Stimulated activated CD4-positive, alpha-beta T cell treated with anti-CD3 and anti-CD28 coated beads, Interleukin-4, amount 100 ng/mL, for 24 hours (primary cell): Measurements from ENCODE around the gene ABCC11.
A peak's percentile ranks its signal among the peaks of the same experiment; 100 is the strongest.

Experiments
- DNase-seq: peaks from one replicate; pipeline ENCODE4 v3.0.0-alpha.2; 2020

ABCC11 gene

DNA sequence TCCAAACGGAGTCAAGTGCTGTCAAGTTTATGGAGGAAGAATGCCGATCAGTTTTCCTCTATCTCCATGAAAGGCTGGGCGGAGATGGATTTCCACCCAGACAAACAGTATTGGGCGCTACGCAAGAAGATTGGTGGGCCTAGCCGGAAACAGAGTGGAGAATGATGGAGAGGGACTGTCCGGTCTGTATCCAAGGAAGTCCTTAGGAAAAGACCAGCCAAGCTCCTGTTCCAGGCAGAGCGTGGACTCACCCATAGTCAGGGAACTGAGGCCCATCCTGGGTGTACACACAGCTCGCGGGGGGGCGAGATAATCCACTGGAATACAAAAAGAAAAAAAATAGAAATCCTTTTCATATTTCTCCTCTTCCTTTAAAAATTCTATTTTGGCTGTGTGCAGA is 90.0 kb downstream of the ABCC11 start:
- no peak for DNase-seq

DNA sequence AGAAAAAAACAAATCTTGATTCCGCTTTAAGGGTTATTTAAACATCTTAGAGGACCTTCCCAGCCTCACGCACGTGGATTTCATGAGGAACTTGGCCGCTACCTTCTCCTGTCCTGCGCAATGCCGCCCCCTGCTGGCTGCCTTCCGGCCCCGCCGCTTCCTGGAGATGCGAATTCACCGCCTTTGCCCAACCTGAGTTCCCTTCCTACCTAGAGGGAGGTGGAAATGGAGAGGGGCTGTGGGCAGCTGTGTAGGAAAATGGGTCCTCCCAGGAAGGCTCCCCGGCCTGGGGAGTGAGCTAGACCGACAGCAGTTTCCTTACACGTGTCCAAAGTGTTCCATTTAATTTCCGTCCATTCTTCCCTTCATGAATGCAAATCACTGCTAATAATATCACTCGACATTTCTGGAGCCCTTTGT is 90.5 kb downstream of the ABCC11 start:
- peak; percentile 89 for DNase-seq

DNA sequence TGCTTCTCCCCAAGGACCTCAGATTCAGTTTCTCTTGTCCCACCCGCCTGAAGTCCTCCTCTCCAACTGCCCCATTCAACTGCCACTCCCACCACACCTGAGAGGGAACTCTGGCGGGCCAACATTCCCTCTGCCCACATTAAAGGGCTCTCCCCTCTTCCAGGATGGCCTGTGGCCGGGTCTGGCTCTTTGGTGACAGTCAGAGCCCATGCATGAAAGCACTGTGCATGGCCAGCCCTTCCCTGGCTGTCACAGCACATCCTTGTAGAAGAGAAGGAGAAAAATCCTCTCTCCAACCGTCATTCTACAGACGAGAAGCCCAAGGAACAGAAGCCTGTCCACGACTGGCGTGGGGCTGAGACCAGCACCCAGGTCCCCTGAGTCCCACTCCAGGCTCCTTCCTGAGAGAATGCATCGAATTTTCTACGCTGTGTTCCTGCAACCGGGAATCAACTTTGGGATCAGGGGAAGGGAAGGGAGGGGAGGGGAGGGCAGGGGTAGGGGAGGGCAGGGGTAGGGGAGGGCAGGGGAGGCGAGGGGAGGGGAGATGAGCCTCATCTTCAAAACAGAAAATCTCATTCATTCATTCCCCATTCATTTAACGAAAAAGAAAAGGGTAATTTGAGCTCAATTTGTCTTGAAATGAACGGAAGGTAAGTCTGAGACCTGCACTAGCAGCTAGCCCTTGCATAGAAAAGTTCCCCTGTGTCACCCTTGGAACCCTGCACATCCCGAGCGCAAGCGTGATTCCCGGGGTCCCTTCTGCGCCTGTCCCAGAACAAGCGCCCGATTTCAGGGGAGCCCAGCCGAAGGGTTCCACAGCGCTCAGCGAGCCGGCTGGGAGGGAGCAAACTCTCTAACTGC is 91.2 kb downstream of the ABCC11 start, which contains the start of gene ABCC12:
Gene ABCC12, minus strand, starts transcription at position 68 of the 864 bp plus-strand sequence. CDS start 9,569 bp downstream, outside the sequence.
- no peak for DNase-seq

GRCh38 chr16:48153774-48154173 is 93.6 kb downstream of the ABCC11 start:
- DNase-seq: no peak

GRCh38 chr16:48152226-48152625 is 95.1 kb downstream of the ABCC11 start:
- no peak for DNase-seq

- no peak for DNase-seq
Measured at GRCh38 chr16:48150707-48151106, 96.6 kb downstream of the ABCC11 start.

DNA sequence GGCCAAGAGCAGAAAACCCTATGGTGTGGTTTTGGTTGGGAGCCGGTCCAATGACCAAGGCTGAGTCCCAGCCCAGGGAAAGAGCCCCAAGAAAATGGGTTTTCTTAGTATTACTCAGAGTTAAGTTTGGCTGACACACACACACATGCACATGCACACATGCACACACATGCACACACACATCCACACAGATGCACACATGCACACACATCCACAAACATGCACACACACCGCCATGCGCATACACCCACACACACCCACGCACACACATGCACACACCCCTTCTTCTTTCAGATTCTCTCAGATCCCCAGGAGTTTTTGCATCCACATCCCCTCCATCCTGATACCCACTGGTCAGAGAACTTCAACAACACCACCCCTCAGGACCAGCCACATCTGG is 100.6 kb downstream of the ABCC11 start:
- DNase-seq: no peak

DNA sequence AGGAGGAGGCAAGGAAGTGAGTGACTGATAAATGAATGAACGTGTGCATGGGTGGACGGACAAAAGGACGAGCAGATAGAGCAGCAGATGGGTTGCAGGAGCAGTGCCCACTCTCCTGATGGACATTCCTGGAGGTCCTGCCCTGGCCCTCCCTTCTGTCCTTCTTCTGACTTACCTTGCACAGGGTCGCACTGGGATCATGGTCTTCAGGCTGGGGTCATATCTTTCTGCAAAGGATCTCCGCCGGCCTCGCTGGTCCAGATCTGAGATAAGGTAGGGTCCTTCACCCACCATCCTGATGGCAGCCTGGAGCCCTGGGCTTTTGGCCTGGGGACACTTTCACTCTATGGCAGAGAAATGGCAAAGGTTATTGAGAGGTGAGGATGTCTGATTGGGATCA is 101.2 kb downstream of the ABCC11 start:
- no peak for DNase-seq

DNA sequence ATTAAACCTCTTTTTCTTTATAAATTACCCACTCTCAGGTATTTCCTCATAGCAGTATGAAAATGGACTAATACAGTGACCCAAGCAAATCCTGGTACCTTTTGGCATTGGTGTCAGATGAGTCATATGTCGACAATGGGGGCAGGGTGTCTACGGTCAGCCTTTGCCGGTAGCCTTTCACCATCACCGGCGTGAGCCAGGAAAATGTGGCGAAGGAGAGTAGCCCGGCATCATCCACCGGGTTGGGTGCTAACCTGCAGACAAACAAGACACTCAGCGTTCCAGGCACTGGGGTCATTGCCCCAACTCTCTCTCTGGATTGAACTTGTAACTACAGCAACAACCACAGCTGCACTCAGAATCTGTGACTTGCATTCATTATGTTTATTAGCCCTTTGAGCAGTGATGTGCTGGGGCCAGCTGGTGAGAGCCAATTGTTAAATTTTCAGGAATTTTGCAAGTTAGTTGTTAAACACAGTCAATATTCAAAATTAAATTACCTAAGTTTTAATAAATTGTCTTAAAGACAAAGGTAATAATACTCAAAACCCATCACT is 103.4 kb downstream of the ABCC11 start:
- DNase-seq: no peak

GRCh38 chr16:48140821-48141220 is 106.5 kb downstream of the ABCC11 start:
- no peak for DNase-seq

GRCh38 chr16:48139517-48139916 is 107.8 kb downstream of the ABCC11 start:
- DNase-seq: no peak

DNA sequence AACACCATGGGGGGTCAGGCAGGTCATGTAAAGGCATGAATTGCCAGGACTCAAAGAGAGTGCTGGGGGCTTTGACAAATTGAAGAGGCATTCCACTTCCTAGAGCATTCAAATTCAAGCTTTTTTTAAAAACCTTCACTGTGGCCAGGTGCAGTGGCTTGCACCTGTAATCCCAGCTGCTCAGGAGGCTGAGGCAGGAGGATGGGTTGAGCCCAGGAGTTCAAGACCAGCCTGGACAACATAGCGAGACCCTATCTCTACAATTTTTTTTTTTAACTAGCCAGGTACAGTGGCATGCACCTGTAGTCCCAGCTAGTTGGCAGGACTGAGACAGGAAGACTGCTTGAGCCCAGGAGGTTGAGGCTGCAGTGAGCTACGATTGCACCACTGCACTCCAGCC is 108.8 kb downstream of the ABCC11 start:
- DNase-seq: no peak

GRCh38 chr16:48137822-48138221 is 109.5 kb downstream of the ABCC11 start:
- DNase-seq: no peak

- DNase-seq: no peak
Measured at GRCh38 chr16:48136547-48137360, 110.6 kb downstream of the ABCC11 start.

DNA sequence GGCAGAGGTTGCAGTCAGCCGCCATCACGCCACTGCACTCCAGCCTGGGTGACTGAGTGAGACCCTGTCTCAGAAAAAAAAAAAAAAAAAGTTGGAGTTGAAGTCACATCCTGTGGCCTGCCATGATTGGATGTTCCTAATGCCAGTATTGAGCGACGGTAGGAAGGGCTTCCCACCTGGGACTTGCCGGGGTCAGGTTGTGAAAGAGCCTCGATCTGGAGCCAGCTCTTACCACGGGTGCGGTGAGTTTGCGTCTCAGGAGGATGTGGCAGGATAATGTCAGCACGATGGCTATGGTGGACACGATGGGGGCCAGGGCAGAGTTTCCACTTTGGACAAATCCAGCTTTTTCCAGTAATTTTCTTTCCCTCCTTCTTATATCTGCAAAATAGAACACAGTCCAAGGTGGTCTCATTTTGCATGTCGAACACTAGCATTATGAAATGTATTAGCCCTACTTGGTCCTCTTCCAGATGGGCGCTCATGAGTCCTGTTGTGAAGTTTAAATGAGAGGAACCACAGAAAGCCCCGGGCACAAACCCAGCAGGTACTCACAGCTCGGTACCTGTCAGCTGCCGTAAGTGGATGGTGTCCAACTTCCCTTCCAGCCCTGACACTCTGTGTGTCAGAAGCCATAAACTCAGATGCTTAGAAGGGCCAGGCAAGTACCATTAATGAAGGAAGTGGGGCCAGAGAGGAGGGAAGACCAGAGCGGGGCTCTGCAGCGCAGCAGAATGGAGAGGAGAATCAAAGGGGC is 113.7 kb downstream of the ABCC11 start:
- no peak for DNase-seq

- DNase-seq: no peak
Measured at GRCh38 chr16:48132696-48133095, 114.6 kb downstream of the ABCC11 start.

- no peak for DNase-seq
Measured at GRCh38 chr16:48131201-48131935, 116.0 kb downstream of the ABCC11 start.

DNA sequence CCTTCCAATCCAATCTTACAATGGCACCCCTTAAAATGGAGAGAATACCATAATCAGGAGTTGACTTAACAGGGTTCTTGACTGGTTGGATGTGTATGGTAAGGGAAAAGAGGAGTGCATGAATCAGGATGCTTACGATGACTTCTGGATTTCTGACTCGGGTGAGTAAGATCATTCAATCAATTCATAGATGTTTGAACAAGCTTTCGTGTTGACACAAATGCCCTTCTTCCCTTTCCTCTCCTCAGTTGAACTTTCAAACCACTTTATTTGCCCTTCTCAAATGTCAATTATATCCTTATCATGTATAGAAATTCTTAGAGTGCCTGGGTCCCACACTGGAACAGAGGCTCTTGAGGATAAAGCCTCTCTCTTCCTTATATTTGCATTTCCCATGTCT is 117.4 kb downstream of the ABCC11 start:
- DNase-seq: no peak

DNA sequence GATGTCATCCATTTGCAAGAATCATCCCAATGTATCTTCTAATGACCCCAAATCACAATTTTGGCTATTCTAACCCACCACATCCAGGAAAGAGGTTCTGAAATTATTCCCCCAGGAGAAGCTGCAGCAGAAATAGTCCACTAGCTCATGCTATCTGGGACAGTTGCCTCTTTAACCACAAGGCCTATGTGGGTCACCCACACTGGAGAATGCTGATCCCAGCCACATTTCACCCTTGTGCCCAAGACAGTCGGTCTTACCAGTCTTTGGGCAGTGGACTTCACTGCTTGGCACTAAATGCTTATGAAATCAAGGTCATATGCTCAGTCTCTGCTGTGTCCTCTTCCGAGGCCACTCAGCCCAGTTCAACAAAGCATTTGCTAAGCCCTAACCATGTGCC is 118.6 kb downstream of the ABCC11 start:
- no peak for DNase-seq

GRCh38 chr16:48126801-48127644 is 120.3 kb downstream of the ABCC11 start:
- DNase-seq: no peak

DNA sequence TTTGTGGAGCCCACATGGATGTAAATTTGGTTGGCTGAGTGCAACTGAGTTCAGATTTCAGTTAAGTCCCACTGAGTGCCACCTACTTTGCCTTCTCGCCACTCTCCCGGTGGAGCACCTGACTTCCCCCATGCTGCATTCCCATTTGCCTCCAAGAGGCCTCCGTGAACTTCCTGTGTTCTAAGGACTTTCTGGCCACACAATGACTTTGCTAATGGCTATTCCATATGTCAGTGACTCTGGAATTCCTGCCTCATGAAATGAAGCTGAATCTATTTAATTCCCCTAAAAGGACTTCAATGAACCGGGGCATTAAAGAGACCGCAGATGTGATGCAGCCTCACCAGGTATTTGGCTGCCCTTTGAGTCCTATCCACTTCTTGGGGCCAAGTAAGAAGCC is 121.5 kb downstream of the ABCC11 start:
- DNase-seq: no peak
